Suprapubic skin (tissue), 4 donors: ENCODE results near the gene GADD45A. TPM values are rescaled to one million over a fixed set of nuclear protein-coding genes. Genes with fewer than 3 reads are reported as not detected.

ENCODE experiments used
- DNase-seq, 2 donors: peaks; one replicate each; pipeline ENCODE4 v3.0.0-alpha.2; 2019; ENCODE audit warnings: low spot score in 2 of 2
- H3K27ac ChIP-seq: fragments of 200-600 bp; sonication (generic); one replicate; pipeline ENCODE4 v1.5.1; 2019
- H3K27me3 ChIP-seq: fragments of 200-600 bp; sonication (generic); one replicate; pipeline ENCODE4 v1.5.1; 2019
- H3K36me3 ChIP-seq: fragments of 200-600 bp; sonication (generic); one replicate; pipeline ENCODE4 v1.5.1; 2019
- H3K4me1 ChIP-seq: fragments of 200-600 bp; sonication (generic); one replicate; pipeline ENCODE4 v1.5.1; 2019
- H3K4me3 ChIP-seq: fragments of 200-600 bp; sonication (generic); one replicate; pipeline ENCODE4 v1.5.1; 2019; ENCODE audit warnings: mild to moderate bottlenecking
- H3K9me3 ChIP-seq: fragments of 200-600 bp; sonication (generic); one replicate; pipeline ENCODE4 v1.5.1; 2019
- EP300 ChIP-seq: sonication (generic); formaldehyde crosslinking; IDR thresholded peaks from one replicate; pipeline ENCODE4 v1.6.1; 2017; ENCODE audit warnings: antibody characterized with exemption
- POLR2A ChIP-seq, 2 donors: fragments of 450-650 bp; IDR thresholded peaks; one replicate each; pipeline ENCODE4 v1.6.1; 2017; ENCODE audit warnings: antibody characterized with exemption in 2 of 2, mild to moderate bottlenecking in 2 of 2, moderate library complexity in 2 of 2
- POLR2AphosphoS5 ChIP-seq, 3 donors: sonication (generic); formaldehyde crosslinking; IDR thresholded peaks; one replicate each; pipeline ENCODE4 v1.6.1; 2017; ENCODE audit warnings: antibody characterized with exemption in 3 of 3
- WGBS: methylation state at CpG from one replicate; pipeline ENCODE4 v1.1.5; 2018; 5-methylcytosine and 5-hydroxymethylcytosine counted together
- total RNA-seq, 4 donors: library from RNA; depleted of rRNA; stranded (reverse); fragments of >200 nt; gene quantifications; one replicate each; pipeline ENCODE4 v1.1.0, GENCODE V29; 2016
- TF ChIP-seq, protein P1 (sequence below), 2 donors: fragments of 200-600 bp in 1 of 2; fragments of 450-650 bp in 1 of 2; sonication (generic) in 1 of 2; IDR thresholded peaks; one replicate each; pipeline ENCODE4 v1.5.1; 2016 to 2019; ENCODE audit warnings: antibody characterized with exemption in 2 of 2, mild to moderate bottlenecking in 1 of 2, moderate library complexity in 1 of 2

GADD45A gene
- total RNA-seq, 4 donors from 2014 or later = 25.4 to 44.6 (median 26.6) TPM

DNA sequence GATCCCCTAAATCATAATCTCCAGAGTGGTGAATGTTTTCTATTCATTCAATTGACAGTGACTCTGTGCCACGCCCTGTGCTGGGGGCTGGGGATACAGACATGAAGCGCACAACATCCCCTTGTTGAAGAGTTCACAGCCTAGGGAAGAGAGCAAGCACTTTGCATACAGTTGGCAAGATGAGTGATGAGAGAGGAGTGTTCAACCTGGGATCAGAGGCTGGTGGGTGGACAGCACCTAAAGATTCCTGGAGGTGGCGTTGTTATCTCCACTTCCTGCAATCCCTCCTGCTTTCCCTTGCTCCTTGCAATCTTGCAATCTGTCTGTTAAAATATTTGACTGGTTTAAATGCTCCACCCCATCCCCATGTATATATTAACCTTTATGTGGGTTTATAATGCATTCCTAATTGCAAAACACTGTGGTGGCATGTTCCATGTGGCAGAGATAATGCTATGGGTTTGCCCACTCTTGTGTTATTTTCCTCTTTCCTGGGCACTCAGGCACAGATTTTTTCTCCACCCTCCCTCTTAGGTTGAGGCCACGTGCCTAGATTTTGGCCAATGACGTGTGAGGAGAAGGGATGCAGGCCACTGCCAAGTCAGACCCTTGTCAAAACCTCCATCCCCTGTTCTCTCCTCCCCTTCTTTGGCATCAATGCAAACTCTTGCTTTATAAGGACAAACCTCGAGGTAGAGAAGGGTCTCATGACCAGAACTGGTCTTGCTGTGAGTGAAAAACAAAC lies 36.2 kb upstream of the GADD45A start:
- H3K36me3 ChIP-seq = no peaks in the 10 kb centered on the region
- WGBS = 78% methylated on average over 6 of the region's 6 CpGs
- H3K4me3 ChIP-seq = no peak overlapping the region
- peaks cover 19% of the 10 kb centered on the region for H3K4me1 ChIP-seq
- DNase-seq = no peak
- H3K27me3 ChIP-seq = no peaks in the 10 kb centered on the region
- TF ChIP-seq, protein P1, sequence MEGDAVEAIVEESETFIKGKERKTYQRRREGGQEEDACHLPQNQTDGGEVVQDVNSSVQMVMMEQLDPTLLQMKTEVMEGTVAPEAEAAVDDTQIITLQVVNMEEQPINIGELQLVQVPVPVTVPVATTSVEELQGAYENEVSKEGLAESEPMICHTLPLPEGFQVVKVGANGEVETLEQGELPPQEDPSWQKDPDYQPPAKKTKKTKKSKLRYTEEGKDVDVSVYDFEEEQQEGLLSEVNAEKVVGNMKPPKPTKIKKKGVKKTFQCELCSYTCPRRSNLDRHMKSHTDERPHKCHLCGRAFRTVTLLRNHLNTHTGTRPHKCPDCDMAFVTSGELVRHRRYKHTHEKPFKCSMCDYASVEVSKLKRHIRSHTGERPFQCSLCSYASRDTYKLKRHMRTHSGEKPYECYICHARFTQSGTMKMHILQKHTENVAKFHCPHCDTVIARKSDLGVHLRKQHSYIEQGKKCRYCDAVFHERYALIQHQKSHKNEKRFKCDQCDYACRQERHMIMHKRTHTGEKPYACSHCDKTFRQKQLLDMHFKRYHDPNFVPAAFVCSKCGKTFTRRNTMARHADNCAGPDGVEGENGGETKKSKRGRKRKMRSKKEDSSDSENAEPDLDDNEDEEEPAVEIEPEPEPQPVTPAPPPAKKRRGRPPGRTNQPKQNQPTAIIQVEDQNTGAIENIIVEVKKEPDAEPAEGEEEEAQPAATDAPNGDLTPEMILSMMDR (IDR thresholded peaks at IDR 0.05) = no peak
- no peak for TF ChIP-seq EP300
- no peak for TF ChIP-seq POLR2A (IDR thresholded peaks at IDR 0.05)
- no peak for TF ChIP-seq POLR2AphosphoS5 (IDR thresholded peaks at IDR 0.05)
- H3K27ac ChIP-seq = no peak overlapping the region
- H3K9me3 ChIP-seq = no peaks in the 10 kb centered on the region

DNA sequence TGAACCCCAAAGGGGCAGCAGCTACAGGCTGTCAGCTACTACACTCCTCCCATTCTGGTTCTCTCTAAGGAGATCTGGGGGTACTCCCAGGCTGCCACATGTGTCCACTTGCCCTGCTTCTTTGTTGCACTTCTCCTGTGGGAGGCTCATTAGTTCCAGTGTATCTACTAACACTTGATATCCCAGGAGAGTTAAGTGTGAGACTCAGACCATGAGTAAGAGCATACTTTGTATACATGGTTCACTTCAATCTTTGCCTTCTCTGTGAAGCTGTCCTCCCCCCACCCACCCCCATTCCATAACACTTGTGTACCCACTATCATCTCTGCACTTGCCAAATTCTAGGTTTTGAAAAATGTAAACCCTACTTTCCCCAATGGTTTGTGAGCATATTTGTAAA lies 34.9 kb upstream of the GADD45A start:
- Histone ChIP-seq H3K4me1 (peaks cover 19% of the 10 kb centered on the region), H3K27me3 (no peaks in the 10 kb centered on the region), H3K36me3 (no peaks in the 10 kb centered on the region), H3K27ac (no peak overlapping the region), H3K4me3 (no peak overlapping the region), H3K9me3 (no peaks in the 10 kb centered on the region)
- TF ChIP-seq EP300 (no peak), POLR2AphosphoS5 (IDR thresholded peaks at IDR 0.05) (no peak), POLR2A (IDR thresholded peaks at IDR 0.05) (no peak)
- TF ChIP-seq, protein P1 (IDR thresholded peaks at IDR 0.05) = no peak
- no peak for DNase-seq

DNA sequence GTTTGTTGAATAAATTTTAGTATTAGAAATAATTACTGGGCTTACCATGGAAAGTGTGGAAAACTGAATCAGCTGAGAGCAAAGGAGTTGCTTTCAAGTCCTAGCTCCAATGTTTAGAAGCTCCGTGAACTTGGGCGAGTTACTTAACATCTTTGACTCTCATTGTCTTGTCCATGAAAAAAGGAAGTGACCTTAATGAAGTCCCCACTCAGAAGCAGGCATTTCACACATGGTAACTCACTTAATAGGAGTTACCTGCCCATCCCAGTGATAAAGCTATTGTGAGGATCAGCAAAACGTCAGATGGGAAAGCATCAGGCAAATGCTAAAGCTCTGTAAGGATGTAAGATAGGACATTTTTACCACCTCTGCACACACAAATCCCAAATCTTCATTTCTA lies 34.0 kb upstream of the GADD45A start:
- no peaks in the 10 kb centered on the region for H3K27me3 ChIP-seq
- DNase-seq = no peak
- H3K27ac ChIP-seq = no peak overlapping the region
- TF ChIP-seq, protein P1 (IDR thresholded peaks at IDR 0.05) = no peak
- TF ChIP-seq EP300 (no peak), POLR2A (IDR thresholded peaks at IDR 0.05) (no peak)
- WGBS = 90% methylated on average over 3 of the region's 3 CpGs
- peaks cover 16% of the 10 kb centered on the region for H3K4me1 ChIP-seq
- no peak overlapping the region for H3K4me3 ChIP-seq
- no peaks in the 10 kb centered on the region for H3K36me3 ChIP-seq
- no peaks in the 10 kb centered on the region for H3K9me3 ChIP-seq

DNA sequence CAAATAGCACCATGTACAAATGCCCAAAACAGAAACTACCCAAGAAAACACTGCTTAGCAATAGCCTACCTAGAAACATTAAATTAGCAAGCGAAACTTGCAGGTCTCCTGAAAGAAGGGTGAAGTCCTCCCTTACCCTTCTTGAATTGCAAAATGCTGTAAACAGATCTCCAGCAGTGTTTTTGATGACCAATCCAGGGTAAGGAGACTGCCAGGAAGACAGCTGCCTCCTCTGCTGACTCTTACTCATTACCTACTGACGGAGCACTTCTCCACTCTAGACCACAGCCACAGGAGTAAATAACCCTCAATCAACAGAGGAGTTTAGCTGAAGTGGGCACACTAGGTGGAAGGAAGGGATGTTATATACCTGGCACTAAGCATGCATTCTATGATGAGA lies 32.2 kb upstream of the GADD45A start:
- WGBS = 59% methylated on average over 2 of the region's 2 CpGs
- H3K36me3 ChIP-seq = no peaks in the 10 kb centered on the region
- TF ChIP-seq POLR2AphosphoS5 (IDR thresholded peaks at IDR 0.05) = no peak
- TF ChIP-seq EP300 = no peak
- TF ChIP-seq POLR2A (IDR thresholded peaks at IDR 0.05) = no peak
- TF ChIP-seq, protein P1 (IDR thresholded peaks at IDR 0.05) = no peak
- H3K4me1 ChIP-seq = no peaks in the 10 kb centered on the region
- H3K27ac ChIP-seq = peak overlapping the region; percentile 48
- H3K9me3 ChIP-seq = no peaks in the 10 kb centered on the region
- no peaks in the 10 kb centered on the region for H3K27me3 ChIP-seq
- H3K4me3 ChIP-seq = no peak overlapping the region
- no peak for DNase-seq

DNA sequence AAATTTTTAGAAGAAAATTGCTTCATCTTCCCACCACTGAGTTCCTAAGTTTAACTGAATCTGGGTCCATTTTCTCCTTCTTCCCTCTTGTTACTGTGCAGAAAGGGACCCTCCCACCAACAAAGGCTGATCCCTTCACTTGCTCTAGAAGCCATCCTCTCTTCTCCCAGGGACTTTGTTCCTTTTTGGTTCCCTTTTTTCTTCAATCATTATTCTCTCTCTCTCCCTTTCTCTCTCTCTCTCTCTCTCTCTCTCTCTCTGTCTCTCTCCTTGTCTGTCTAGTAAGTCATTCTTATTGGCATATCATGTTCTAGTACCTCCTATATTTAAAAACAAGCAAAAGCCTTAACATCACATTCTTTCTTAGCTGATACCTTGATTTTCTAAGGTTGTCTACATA lies 31.7 kb upstream of the GADD45A start:
- TF ChIP-seq EP300 (no peak), POLR2AphosphoS5 (IDR thresholded peaks at IDR 0.05) (no peak), POLR2A (IDR thresholded peaks at IDR 0.05) (no peak)
- TF ChIP-seq, protein P1 (IDR thresholded peaks at IDR 0.05) = no peak
- no peaks in the 10 kb centered on the region for H3K27me3 ChIP-seq
- no peak overlapping the region for H3K4me3 ChIP-seq
- H3K36me3 ChIP-seq = no peaks in the 10 kb centered on the region
- no peaks in the 10 kb centered on the region for H3K4me1 ChIP-seq
- H3K27ac ChIP-seq = peak overlapping the region; percentile 48
- H3K9me3 ChIP-seq = no peaks in the 10 kb centered on the region
- no peak for DNase-seq
